ENCODE measurements around the gene WIZ.
"Not testable (repeated sequence)": the region's sequence is repeated elsewhere in the genome, so short reads cannot be mapped to it uniquely, and the experiment has no call there.

The WIZ gene, protein sequence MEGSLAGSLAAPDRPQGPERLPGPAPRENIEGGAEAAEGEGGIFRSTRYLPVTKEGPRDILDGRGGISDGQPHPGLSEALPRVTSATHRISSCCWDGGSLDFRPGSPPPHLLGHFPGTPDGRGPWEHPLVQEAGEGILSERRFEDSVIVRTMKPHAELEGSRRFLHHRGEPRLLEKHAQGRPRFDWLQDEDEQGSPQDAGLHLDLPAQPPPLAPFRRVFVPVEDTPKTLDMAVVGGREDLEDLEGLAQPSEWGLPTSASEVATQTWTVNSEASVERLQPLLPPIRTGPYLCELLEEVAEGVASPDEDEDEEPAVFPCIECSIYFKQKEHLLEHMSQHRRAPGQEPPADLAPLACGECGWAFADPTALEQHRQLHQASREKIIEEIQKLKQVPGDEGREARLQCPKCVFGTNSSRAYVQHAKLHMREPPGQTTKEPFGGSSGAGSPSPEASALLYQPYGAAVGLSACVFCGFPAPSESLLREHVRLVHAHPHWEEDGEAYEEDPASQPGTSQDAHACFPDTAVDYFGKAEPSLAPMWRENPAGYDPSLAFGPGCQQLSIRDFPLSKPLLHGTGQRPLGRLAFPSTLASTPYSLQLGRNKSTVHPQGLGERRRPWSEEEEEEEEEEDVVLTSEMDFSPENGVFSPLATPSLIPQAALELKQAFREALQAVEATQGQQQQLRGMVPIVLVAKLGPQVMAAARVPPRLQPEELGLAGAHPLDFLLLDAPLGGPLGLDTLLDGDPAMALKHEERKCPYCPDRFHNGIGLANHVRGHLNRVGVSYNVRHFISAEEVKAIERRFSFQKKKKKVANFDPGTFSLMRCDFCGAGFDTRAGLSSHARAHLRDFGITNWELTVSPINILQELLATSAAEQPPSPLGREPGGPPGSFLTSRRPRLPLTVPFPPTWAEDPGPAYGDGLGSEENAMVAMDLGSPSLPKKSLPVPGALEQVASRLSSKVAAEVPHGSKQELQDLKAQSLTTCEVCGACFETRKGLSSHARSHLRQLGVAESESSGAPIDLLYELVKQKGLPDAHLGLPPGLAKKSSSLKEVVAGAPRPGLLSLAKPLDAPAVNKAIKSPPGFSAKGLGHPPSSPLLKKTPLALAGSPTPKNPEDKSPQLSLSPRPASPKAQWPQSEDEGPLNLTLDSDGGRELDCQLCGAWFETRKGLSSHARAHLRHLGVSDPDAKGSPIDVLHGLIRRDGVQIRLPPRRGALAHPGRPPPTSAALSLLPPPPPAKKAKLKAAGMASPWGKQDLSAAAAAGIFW (N-terminal part only)

GRCh38 chr19:15449620-15450527 lies at the start of gene WIZ:
Gene WIZ, minus strand, starts transcription at chr19:15449956. Its CDS starts 1,649 bp downstream, at chr19:15448307.
- DNase-seq = peak in 1 of 2 donors; percentile 52

GRCh38 chr19:15498910-15499309 lies 49.2 kb upstream of the WIZ start:
- no peak for DNase-seq

DNA sequence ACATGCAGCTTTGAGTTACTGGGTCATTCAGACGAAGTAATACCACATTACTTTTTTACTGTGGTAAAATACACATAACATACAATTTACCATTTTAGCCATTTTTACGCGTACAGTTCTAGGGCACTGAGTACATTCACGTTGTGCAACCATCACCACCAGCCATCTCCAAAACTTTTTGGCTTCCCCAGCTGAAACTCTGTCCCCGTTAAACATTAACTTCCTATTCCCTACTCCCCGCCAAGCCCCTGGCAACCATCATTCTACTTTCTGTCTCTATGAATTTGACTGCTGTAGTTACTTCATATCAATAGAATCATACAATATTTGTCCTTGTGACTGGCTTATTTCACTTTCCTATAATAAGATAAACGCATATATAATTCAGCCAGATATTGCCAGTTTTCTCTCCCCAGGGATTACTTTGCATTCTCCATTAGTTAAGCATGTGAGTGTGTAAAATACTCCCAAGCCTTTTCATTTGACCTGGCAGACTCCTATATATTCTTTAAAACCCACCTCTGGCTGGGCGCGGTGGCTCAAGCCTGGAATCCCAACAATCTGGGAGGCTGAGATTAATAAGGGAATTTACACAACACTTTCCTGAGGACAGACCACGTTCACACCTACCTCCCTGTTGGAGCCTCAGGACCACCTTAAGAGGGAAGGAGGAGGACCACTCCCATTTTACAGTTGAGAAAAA lies 48.6 kb upstream of the WIZ start:
- DNase-seq = no peak

DNA sequence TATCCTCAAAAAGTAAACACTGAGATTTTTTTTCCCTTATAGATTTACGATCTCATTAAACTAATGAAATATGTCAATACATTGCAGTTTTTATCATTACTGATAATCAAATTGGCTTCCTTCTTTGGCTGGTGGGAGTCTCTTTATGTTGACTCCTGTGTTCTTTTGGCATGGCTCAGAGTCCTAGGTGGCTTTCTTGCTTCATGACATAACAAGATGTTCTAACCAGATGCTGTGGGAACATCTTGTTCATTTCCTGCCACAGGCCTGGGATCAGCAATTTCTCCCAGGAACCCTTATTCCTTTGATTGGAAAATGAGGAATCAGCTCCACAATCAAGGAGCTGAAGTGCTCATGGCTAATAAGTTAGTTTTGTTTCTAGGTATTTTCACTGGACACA lies 45.4 kb upstream of the WIZ start:
- DNase-seq = no peak

DNA sequence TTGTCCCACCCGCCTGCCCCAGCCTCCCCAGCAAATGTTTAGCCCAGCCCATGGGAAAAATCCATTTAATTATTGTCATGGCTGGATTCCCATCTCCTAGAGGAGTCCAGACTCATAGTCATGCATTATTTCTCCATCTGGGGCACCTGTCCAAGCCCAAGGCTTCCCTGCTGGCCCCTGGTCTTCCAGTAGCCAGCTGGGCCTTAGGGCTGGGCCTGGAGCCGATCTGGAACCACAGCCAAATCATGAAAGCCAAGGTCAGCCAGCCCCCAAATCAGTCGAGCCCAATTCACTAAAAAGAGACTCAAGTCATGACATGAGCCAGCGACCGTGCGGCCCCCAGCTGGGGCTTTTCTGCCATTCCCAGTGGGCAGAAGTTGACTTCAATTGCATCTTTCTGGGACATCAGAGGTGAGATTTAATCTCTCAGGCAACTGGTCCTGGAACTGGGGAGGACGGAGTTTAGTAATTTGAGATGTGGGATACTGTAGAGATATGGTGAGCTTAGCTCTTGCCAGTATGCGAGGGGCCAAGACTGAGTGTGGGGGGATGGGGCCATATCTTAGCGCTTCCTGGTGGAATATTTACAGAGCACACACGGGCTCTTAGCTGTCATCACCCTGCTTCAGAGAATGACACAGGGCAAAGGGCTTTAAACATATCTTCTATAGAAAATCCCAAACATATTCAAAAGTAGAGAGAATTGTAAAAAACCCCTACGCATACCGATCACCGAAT lies 38.9 kb upstream of the WIZ start:
- DNase-seq = no peak

DNA sequence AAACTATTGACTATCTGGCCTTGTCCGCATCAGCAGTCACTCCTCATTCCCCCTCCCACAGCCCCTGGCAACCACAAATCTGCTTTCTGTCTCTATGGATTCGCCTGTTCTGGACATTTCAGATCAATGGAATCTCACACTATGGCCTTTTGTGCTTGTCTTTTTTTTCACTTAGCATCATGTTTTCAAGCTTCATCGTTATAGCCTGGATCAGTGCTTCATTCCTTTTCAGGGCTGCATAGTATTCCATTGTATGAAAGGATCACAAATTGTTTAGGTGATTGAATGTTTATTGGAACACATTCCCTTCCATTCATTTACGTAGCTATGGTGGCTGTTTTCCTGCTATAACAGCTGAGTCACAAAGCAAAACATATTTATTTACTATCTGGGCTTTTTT lies 37.3 kb upstream of the WIZ start:
- no peak for DNase-seq

GRCh38 chr19:15485768-15486167 lies 36.0 kb upstream of the WIZ start:
- not testable (repeated sequence) for DNase-seq

GRCh38 chr19:15480996-15481395 lies 31.2 kb upstream of the WIZ start:
- not testable (repeated sequence) for DNase-seq

- DNase-seq = peak in 1 of 2 donors; percentile 70
Observed at GRCh38 chr19:15479391-15480345, 29.9 kb upstream of the WIZ start, which contains the start of gene PGLYRP2. Gene PGLYRP2, minus strand, starts transcription at chr19:15479501. Its CDS starts 130 bp downstream, at chr19:15479371.

DNA sequence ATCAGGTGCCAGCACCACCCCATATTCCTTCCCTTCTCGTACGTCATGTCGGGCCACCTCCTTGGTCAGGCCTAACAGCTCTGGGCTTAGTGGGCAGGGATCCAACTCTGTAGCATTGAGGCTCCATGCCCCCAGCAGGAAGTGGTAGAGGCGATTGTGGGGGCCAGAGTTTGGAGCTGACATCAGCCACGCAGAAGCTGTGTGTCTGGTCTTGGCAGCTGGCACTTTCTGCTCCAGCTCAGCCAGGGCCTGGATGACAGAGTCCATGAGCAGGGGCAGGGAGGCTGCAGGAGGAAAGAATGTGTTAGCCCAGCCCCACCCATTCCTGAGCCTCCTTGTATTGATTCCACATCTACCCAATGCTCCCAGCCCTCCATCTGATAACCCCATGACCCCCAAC lies 26.6 kb upstream of the WIZ start:
- no peak for DNase-seq

GRCh38 chr19:15475611-15476010 lies 25.9 kb upstream of the WIZ start:
- DNase-seq = no peak

- DNase-seq = no peak
Observed at GRCh38 chr19:15475169-15475568, 25.4 kb upstream of the WIZ start.

- DNase-seq = not testable (repeated sequence)
Observed at GRCh38 chr19:15473821-15474220, 24.1 kb upstream of the WIZ start.

DNA sequence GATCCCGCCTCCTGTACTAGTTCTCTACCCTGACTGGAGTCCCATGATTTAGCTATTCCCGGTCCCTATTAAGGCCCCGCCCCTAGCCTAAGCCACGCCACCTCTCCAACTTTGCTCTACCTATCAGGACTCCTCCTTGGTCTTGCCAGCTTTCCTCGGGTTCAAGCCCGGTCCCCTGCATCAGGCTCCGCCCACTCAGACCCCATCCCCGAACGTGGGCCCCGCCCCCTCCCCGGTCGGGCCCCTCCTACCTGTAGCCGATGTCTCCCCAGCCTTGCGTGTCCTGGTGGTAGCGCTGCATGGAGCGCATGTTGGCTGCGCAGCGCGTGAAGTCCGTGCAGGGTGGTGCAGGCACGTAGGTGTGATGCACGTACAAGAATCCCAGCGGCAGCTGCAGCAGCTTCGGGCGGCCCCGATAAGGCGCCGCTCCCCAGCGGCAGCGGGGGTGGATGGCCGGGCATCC lies 21.9 kb upstream of the WIZ start:
- no peak for DNase-seq

DNA sequence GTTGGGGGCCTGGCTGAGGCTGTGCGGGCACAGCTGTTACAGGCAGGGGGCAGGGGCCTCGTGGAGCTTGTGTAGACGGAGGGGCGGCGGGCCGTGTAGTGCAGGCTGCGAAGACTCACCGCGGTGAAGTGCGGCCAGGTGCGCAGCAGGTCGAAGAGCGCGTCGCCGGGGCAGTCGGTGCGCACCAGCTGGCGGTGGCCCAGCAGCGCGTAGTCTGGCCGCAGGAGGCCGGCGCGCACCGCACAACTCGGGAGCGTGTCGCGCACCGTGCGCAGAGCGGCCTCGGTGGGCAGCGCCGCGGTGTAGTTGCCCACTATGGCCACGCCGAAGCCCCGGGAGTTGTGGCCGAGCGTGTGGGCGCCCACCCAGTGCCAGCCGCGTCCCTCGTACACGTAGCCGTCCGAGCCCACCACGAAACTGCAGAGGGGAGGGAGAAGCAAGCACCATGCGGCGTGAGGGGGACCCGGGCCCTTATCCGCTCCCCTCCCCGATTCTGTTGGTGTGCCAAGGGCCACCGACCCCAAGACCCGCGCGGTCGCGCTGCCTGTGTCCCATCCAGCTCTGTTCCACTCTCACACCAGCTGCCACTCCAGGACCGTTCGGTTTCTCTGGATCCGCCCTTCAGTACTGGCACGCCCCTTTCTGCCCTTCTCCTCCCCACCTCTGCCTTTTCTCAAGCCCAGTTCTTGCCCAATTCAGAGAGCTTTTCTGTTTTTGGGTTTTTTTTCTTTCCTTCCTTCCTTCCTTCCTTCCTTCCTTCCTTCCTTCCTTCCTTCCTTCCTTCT lies 19.9 kb upstream of the WIZ start:
- DNase-seq = peak in 1 of 2 donors; percentile 22

DNA sequence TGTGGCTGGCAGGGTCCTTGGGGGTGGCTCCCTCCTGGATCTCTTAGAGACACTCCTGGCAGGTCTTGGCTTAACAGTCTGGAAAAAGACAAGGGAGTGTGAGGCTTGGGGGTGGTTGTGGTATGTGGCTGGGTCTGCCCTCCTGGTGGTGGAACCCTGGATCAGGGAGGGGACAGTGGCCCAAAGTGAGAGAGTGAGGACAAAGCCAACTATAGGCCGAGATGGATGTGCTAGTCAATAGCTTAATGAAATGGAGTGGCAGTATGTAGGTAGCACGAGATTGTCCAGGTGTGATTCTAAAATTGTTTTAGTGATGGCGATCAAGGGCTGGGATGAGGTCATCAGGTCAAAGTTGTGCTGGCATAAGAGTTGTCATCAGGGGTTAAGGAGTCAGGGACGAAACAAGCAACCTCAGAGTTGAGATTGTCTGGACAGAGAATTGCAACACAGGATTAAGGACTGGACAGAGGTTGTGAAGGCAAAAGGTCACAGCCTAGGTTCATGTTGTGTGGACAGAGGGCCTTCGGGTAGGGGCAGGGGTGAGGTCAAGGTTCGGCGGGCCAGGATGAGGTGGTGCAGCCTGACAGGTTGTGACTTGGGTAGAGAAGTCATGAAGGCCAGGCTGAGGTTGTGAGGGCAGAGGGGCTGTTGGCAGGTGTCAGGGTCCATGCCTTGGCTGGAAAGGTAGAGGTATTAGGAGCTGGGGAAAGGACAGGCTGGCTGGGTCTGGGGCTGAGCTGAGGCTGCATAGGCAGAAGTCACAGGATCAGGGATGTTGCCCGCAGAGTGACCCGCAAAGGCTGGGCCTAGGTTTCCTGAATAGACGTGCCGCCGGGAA lies 19.1 kb upstream of the WIZ start:
- no peak for DNase-seq

DNA sequence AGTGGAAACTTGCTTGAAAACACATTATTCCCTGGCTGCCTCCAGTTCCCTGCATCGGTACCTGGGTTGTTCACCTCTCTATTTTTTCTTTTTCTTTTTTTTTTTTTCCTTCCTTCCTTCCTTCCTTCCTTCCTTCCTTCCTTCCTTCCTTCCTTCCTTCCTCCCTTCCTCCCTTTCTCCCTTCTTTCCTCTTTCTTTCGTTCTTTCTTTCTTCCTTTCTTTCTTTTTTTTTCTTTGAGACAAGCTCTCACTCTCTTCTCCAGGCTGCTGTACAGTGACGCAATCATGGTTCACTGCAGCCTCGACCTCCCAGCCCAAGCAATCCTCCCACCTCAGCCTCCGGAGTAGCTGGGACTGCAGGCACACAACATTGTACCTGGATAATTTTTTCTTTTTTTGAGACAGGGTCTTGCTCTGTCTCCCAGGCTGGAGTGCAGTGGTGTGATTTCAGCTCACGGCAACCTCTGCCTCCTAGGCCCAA lies 18.0 kb upstream of the WIZ start:
- no peak for DNase-seq

Measured in bone marrow (tissue), 2 donors.